Activated naive CD4-positive, alpha-beta T cell treated with anti-CD3 and anti-CD28 coated beads, Interleukin-2, amount 50 U/mL, for 72 hours (primary cell): ENCODE data around the gene PDSS2. TPM values are rescaled to one million over a fixed set of nuclear protein-coding genes. Genes with fewer than 3 reads are reported as not detected.
"Not testable (repeated sequence)": the region's sequence is repeated elsewhere in the genome, so short reads cannot be mapped to it uniquely, and the experiment has no call there.

Source experiments
- ATAC-seq, 2 donors: fragments of 150-1000 bp; cut with Tn5 transposase; 2 replicates each; pipeline ENCODE4 v1.10.0; 2021; ENCODE audit warnings: mild to moderate bottlenecking in 2 of 2, moderate library complexity in 2 of 2
- DNase-seq, 2 donors: peaks; one replicate each; pipeline ENCODE4 v3.0.0; 2021 to 2022; ENCODE audit warnings: low spot score in 2 of 2
- H3K27ac Mint-ChIP-seq, 2 donors: one replicate each; pipeline ENCODE4 v1.8.0; 2022; ENCODE audit warnings: mild to moderate bottlenecking in 2 of 2, mixed read lengths in 2 of 2
- H3K36me3 Mint-ChIP-seq, 2 donors: one replicate each; pipeline ENCODE4 v1.8.0; 2022; ENCODE audit warnings: mixed read lengths in 2 of 2
- H3K9me3 Mint-ChIP-seq, 2 donors: one replicate each; pipeline ENCODE4 v1.8.0; 2022; ENCODE audit warnings: mixed read lengths in 2 of 2
- total RNA-seq, 2 donors: library from RNA; stranded (reverse); gene quantifications; one replicate each; pipeline ENCODE4 v1.2.3, GENCODE V29; 2022

Gene PDSS2
- total RNA-seq, 2 donors from 2014 or later, result 9.5 to 14.8 TPM

DNA sequence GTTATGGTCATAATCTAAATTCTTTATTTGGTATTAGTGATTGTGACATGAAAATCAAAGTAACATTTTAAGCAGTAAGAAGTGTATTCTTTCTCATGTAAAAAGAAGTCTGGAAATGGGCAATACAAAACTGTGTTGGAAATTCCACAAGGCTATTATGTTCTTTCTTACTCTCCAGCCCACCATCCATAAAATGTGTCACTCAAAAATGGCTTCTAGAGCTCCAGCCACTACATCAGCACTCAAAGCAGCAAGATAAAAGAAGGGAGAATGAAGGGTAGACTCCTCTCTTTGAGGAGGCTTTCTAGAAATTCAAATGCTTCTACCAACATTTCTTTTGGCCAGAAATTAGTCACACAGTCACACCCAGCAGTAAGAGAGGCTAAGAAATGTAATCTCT is 18.4 kb downstream of the PDSS2 start:
- H3K9me3 Mint-ChIP-seq, result peaks cover 0 to 4% of the 10 kb centered on the region in 2 donors
- no peak for ATAC-seq
- no peak for DNase-seq
- no peak overlapping the region for H3K27ac Mint-ChIP-seq
- peaks cover 9 to 16% of the 10 kb centered on the region in 2 donors for H3K36me3 Mint-ChIP-seq

DNA sequence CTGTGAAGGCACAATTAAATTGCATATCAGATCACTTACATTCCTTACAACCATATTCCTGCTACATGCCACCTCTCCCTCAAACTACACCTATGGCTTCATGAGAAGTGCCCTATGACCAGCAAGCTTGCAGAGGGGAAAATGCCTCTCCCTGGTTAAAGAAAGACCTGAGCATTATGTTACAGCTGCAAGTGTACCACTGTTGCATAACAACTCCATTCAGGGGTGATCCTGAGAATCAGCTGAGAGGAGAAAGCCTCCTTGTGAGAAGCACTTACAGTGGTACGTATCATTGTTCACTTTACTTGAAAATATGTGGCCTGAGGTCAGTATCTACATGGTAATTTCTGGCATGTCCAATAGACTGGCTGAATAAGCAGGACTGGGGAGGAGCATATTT is 20.0 kb downstream of the PDSS2 start:
- DNase-seq, result no peak
- no peak for ATAC-seq
- no peaks in the 10 kb centered on the region for H3K9me3 Mint-ChIP-seq
- peaks cover 9 to 11% of the 10 kb centered on the region in 2 donors for H3K36me3 Mint-ChIP-seq
- H3K27ac Mint-ChIP-seq, result no peak overlapping the region

DNA sequence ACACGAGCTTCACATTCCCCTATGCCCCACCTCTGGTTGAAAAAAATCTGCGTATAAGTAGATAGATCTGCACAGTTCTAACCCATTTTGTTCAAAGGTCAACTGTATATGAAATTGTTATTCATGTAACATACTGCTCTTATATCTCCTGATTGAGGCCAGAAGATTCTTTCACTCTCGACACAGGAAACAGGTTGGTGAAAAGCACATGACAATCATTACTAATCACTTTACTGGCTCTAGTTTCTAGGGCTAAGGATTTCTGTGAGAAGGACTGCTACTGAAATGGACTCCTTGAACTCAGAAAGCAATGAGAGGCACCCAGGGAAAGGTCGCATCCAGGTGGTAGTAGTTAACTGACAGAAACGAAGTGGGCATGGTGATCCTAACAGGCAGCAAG is 21.7 kb downstream of the PDSS2 start:
- Mint-ChIP-seq H3K27ac (no peak overlapping the region), H3K9me3 (peaks cover 0 to 3% of the 10 kb centered on the region in 2 donors), H3K36me3 (peaks cover 14 to 20% of the 10 kb centered on the region in 2 donors)
- DNase-seq, result no peak
- ATAC-seq, result no peak

- no peak for ATAC-seq
- no peak overlapping the region for H3K27ac Mint-ChIP-seq
- DNase-seq, result no peak
These were observed 22.5 kb downstream of the PDSS2 start for GRCh38 chr6:107436881-107437280.

GRCh38 chr6:107435798-107436197 is 23.6 kb downstream of the PDSS2 start:
- H3K9me3 Mint-ChIP-seq, result peaks cover 0 to 3% of the 10 kb centered on the region in 2 donors
- no peak for DNase-seq
- H3K36me3 Mint-ChIP-seq, result peaks cover 11 to 14% of the 10 kb centered on the region in 2 donors
- ATAC-seq, result no peak
- H3K27ac Mint-ChIP-seq, result no peak overlapping the region

More at GRCh38 chr6:107436881-107437280, 22.5 kb downstream of the PDSS2 start:
- Mint-ChIP-seq H3K9me3 (peaks cover 0 to 3% of the 10 kb centered on the region in 2 donors), H3K36me3 (peaks cover 14 to 16% of the 10 kb centered on the region in 2 donors)

GRCh38 chr6:107434812-107435211 is 24.6 kb downstream of the PDSS2 start:
- no peak for ATAC-seq
- Mint-ChIP-seq H3K9me3 (peaks cover 0 to 3% of the 10 kb centered on the region in 2 donors), H3K36me3 (peaks cover 11 to 14% of the 10 kb centered on the region in 2 donors), H3K27ac (no peak overlapping the region)
- no peak for DNase-seq

DNA sequence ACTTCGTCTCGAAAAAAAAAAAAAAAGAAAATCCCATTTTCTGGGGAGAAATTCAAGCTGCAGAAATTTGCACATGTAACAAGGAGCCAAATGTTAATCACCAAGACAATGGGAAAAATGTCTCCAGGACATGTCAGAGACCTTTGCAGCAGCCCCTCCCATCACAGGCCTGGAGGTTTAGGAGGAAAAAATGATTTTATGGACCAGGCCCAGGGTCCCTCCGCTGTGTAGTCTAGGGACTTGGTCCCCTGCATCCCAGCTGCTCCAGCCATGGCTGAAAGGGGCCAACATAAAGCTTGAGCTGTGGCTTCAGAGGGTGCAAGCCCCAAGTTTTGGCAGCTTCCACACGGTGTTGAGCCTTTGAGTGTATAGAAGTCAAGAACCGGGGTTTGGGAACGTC is 33.4 kb downstream of the PDSS2 start:
- DNase-seq, ATAC-seq, H3K27ac Mint-ChIP-seq: not testable (repeated sequence)
- Mint-ChIP-seq H3K9me3 (peaks cover 20 to 23% of the 10 kb centered on the region in 2 donors), H3K36me3 (peaks cover 25 to 37% of the 10 kb centered on the region in 2 donors)

GRCh38 chr6:107423474-107423990 is 35.8 kb downstream of the PDSS2 start:
- Mint-ChIP-seq H3K27ac (no peak overlapping the region), H3K36me3 (peaks cover 20 to 30% of the 10 kb centered on the region in 2 donors), H3K9me3 (peaks cover 16 to 18% of the 10 kb centered on the region in 2 donors)
- DNase-seq (no peak), ATAC-seq (no peak)

- DNase-seq (no peak), ATAC-seq (no peak)
- H3K36me3 Mint-ChIP-seq, result peaks cover 14 to 25% of the 10 kb centered on the region in 2 donors
- no peak overlapping the region for H3K27ac Mint-ChIP-seq
- peaks cover 11% of the 10 kb centered on the region in 2 donors for H3K9me3 Mint-ChIP-seq
These were observed 37.6 kb downstream of the PDSS2 start for GRCh38 chr6:107421696-107422256.

DNA sequence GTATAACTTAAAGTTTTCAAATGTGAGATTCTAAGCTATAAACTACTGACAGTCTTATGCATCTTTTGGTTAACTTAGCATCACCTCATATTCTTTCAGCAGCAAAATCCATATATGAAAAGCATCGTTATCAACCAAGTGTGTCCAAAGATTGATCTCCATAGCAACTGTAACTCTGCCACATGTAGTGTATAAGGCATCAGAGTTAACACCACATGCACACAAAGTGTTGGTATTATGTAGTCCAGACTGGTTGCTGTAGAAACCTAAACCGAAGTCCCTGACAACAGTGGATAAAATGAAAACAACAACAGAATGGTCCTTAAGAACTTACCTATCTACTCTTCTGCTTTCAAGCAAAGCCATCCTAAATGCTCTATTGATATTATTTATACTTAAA is 39.6 kb downstream of the PDSS2 start:
- no peak for ATAC-seq
- no peaks in the 10 kb centered on the region for H3K9me3 Mint-ChIP-seq

DNA sequence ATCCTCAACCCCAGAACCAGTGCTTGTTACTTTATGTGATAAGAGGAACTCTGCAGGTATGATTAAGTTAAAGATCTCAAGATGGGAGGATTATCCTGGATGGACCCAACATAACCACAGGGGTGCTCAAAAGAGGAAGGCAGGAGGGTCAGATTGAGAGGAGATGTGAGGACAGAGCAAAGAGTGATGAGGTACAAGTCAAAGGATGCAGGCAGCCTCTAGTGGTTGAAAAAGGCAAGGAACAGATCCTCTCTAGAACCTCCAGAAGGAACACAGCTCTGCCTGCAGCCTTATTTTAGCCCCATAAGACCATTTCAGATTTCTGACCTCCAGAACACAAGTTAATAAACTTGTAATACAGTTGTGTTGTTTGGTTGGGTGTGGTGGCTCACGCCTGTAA is 41.2 kb downstream of the PDSS2 start:
- ATAC-seq (no peak), DNase-seq (no peak)
- Mint-ChIP-seq H3K9me3 (peaks cover 0 to 3% of the 10 kb centered on the region in 2 donors), H3K27ac (no peak overlapping the region), H3K36me3 (peaks cover 0 to 5% of the 10 kb centered on the region in 2 donors)

More for the DNA sequence above, 39.6 kb downstream of the PDSS2 start:
- Mint-ChIP-seq H3K36me3 (peaks cover 0 to 6% of the 10 kb centered on the region in 2 donors), H3K27ac (no peak overlapping the region)
- DNase-seq, result no peak

DNA sequence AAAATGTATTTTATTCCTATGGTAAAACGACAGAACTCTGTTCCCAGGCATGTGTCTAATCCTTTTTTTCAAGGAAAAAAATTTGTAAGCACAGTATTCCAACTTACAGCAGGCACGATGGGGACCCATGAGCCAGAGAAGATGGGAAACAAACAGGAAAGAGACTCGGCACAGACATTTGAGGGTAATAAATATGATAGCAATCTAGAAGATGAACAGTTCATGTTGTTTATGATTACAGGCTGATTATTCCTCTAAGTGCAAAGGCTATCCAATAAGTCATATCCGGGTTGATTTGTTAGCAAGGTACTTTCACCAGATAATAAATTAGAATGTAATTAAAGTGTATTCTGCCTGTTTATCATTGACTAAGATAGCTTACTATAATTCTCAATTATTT is 43.2 kb downstream of the PDSS2 start:
- H3K36me3 Mint-ChIP-seq, result peaks cover 0 to 5% of the 10 kb centered on the region in 2 donors
- ATAC-seq (no peak), DNase-seq (no peak)
- H3K27ac Mint-ChIP-seq, result no peak overlapping the region
- H3K9me3 Mint-ChIP-seq, result peaks cover 0 to 3% of the 10 kb centered on the region in 2 donors

DNA sequence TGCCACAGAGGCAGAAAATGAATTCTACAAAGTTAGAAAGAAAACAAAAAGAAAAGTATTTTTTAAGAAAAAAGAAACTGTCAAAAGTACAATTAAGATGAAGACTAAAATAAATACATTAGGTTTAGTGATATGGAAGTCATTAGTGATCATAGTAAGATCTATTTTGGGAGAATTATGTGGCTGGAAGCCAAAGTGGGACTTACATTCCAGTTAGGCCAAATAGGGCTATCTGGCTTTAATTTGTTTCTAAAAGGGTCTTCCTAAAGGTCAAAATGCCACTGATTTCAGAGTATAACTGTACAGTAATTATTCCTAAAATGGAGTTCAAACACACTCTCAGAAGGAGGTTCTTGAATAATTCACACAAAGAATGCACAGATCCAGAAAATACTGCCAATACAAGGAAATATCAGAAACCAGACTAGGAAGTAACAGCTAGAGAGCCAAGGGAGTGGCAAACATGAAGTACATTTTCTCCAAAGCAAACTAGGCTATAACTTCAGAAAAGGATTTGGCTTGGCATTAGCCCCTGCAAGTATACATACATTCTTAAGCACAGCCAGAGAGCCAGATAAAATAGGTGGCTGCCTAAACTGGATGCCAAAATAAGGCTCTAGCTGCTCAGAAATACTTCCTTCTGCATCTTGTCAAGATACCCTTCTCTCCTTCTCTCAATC is 45.3 kb downstream of the PDSS2 start:
- no peak for ATAC-seq
- Mint-ChIP-seq H3K27ac (no peak overlapping the region), H3K36me3 (peaks cover 7 to 13% of the 10 kb centered on the region in 2 donors), H3K9me3 (peaks cover 0 to 3% of the 10 kb centered on the region in 2 donors)
- DNase-seq, result no peak

DNA sequence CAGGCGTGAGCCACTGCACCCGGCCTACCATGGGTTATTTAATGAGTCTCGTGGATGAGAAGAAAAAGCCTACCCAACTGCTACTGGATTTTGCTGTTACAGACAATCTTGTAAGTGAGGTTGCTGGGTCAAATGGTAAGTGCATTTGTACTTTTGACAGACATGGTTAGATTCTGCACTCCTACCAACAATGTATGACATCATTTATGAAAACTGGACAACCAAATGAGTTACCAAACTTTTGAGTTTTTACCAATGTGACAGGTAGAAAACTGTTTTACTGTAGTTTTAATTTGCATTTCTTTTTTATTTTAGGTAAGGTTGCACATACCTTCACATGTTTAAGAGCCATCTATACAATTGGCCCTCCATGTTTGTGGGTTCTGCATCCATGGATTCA is 48.2 kb downstream of the PDSS2 start:
- ATAC-seq (no peak), DNase-seq (no peak)
- H3K36me3 Mint-ChIP-seq, result peaks cover 16 to 20% of the 10 kb centered on the region in 2 donors
- peaks cover 7 to 11% of the 10 kb centered on the region in 2 donors for H3K9me3 Mint-ChIP-seq
- no peak overlapping the region for H3K27ac Mint-ChIP-seq

- H3K9me3 Mint-ChIP-seq, result peaks cover 12 to 15% of the 10 kb centered on the region in 2 donors
- no peak for DNase-seq
- ATAC-seq, result no peak
These were observed 49.4 kb downstream of the PDSS2 start for GRCh38 chr6:107409942-107410341.

DNA sequence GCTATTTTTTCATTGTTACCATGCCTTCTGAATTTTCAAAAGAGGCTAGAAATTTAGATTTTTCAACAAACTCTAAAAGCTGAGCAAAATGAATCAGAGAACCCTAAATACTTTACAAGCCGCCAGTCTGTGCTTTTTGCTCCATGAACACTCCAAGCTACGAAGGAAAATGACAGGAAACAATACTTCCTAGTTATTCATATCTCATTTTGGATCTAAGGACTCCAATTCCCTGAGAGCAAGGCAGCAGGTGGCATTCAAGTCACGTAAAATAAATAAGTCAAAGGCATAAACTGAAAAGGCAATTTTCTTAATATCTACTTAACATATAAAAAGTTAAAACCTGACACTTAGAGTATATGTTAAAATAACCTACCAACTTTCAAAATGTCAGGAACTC is 50.6 kb downstream of the PDSS2 start:
- H3K9me3 Mint-ChIP-seq, result peaks cover 22 to 26% of the 10 kb centered on the region in 2 donors
- ATAC-seq (no peak), DNase-seq (no peak)
- peaks cover 34 to 38% of the 10 kb centered on the region in 2 donors for H3K36me3 Mint-ChIP-seq
- no peak overlapping the region for H3K27ac Mint-ChIP-seq

More at GRCh38 chr6:107409942-107410341, 49.4 kb downstream of the PDSS2 start:
- Mint-ChIP-seq H3K36me3 (peaks cover 21 to 26% of the 10 kb centered on the region in 2 donors), H3K27ac (no peak overlapping the region)

DNA sequence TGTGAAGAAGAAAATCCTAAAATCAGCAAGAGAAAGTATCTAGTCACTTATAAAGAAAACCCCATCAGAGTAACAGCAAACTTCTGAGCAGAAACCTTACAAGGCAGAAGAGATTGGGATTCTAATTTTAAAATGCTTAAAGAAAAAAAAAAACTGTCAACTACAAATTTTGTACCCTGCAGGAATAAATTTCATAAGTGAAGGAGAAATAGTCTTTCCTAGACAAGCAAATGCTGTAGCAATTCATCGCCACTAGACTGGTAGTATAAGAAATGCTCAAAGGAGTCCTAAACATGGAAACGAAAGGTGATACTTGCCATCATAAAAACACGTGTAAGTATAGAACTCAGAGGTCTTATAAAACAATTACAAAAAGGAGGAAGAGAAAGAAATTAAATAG is 54.4 kb downstream of the PDSS2 start:
- Mint-ChIP-seq H3K9me3 (peaks cover 29 to 32% of the 10 kb centered on the region in 2 donors), H3K36me3 (peaks cover 57 to 58% of the 10 kb centered on the region in 2 donors)

More for the DNA sequence above, 54.4 kb downstream of the PDSS2 start:
- no peak overlapping the region for H3K27ac Mint-ChIP-seq
- DNase-seq (no peak), ATAC-seq (no peak)
